ENCODE data around the gene TSPAN18.

DNA sequence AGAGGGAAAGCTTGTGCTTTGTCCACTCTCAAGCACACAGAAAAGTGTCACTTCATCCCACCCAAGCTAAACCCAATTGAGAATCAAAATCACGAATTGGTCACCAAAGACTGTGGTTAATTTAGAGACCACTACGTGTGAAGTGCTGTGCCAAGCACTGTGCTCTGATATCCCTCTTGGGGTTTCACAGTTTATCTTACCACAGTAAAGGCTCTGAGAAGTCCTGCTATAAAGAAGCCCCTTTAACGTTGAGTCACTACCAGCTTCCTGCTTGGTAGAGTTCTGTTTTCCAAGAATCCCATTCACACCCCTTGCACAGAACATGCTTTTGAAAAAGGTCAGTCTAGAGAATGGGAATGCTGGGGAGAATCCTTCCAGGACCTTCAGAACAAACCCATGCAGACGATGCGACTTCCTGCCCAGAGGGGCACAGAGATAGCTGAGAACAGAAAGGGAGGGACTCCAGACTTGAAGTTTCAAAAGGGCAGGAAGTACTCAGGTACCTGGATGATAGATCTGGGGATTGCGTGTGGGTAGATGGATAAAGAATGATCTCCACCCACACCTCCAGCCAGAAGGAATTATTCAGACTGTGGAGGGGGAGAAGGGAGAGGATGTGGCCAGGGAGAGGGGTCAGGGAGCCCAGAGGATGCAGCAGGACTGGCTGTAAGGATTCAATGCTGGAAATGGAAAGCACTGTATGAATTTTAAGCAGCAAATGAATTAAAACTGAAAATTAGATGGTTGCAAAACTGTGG is 18.1 kb upstream of the TSPAN18 start:
- TF ChIP-seq, protein P1, sequence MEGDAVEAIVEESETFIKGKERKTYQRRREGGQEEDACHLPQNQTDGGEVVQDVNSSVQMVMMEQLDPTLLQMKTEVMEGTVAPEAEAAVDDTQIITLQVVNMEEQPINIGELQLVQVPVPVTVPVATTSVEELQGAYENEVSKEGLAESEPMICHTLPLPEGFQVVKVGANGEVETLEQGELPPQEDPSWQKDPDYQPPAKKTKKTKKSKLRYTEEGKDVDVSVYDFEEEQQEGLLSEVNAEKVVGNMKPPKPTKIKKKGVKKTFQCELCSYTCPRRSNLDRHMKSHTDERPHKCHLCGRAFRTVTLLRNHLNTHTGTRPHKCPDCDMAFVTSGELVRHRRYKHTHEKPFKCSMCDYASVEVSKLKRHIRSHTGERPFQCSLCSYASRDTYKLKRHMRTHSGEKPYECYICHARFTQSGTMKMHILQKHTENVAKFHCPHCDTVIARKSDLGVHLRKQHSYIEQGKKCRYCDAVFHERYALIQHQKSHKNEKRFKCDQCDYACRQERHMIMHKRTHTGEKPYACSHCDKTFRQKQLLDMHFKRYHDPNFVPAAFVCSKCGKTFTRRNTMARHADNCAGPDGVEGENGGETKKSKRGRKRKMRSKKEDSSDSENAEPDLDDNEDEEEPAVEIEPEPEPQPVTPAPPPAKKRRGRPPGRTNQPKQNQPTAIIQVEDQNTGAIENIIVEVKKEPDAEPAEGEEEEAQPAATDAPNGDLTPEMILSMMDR (conservative IDR thresholded peaks at IDR 0.05; ENCODE audit: low read depth, low read length): no peak
- TF ChIP-seq EZH2 (IDR thresholded peaks at IDR 0.05; ENCODE audit: borderline replicate concordance, low read depth, low read length, poor library complexity, severe bottlenecking): no peak

Data from A673 (cell line).